ENCODE measurements around the gene CD9.

DNA sequence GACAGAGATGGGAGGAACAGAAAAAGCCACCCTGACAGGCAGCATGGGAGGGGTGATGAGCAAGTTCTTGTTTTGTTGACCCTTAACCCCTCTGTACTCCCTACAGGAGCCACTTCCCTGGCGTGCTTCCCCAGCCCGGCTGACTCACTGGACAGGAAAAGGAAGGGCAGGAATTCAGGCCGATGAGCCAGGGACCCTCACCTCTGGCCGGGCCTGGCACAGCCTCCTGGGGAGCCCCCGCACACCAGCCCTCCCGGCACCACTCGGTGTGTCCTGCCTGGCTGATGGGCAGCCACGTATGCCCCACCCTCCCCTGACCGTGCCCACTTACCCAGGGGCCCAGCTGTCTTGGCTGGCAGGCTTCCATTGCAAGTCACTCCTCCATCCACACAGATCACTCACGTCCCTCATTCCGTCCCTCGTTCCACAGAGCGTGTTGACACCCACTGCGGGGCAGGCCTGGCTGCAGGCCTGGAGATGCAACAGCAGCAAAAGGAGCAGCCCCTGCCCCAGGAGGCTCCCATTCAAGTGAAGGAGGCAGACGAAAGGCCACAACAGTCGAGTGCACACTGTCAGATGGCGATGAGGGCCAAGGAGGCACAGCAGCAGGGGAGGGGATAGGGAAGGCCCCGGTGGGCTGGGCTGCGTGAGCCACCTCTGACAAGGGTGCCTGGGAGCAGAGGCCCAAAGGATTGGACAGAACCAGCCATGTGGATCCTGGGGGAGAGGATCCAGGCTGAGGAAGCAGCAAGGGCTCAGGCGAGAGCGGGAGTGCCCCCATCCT lies 19.7 kb upstream of the CD9 start:
- TF ChIP-seq POLR2AphosphoS5 (IDR thresholded peaks at IDR 0.05; ENCODE audit: low read depth, low read length) (no peak), POLR2A (IDR thresholded peaks at IDR 0.05; ENCODE audit: low read depth, low read length) (no peak), TAF1 (IDR thresholded peaks at IDR 0.05; ENCODE audit: borderline replicate concordance, low read depth, low read length) (no peak)

Measured in GM12892 (cell line).